ENCODE data around the gene FRMD4A.

Gene FRMD4A

GRCh38 chr10:13684806-13685482, 645.8 kb downstream of the FRMD4A start:
- TF ChIP-seq USF1 (IDR thresholded peaks at IDR 0.05): no peak
- no peak for TF ChIP-seq FOXM1 (IDR thresholded peaks at IDR 0.05; ENCODE audit: borderline replicate concordance, low read depth)
- TF ChIP-seq YY1 (IDR thresholded peaks at IDR 0.05; ENCODE audit: low read depth): no peak
- TF ChIP-seq CREB1 (IDR thresholded peaks at IDR 0.05; ENCODE audit: low read depth): no peak
- no peak for TF ChIP-seq ZBTB7A (IDR thresholded peaks at IDR 0.05; ENCODE audit: low read depth)
- no peak for TF ChIP-seq TEAD4 (IDR thresholded peaks at IDR 0.05)
- TF ChIP-seq TAF1 (IDR thresholded peaks at IDR 0.05; ENCODE audit: low read depth): no peak
- no peak for TF ChIP-seq EP300 (IDR thresholded peaks at IDR 0.05; ENCODE audit: borderline replicate concordance)
- TF ChIP-seq MAX (IDR thresholded peaks at IDR 0.05): no peak
- TF ChIP-seq RAD21 (IDR thresholded peaks at IDR 0.05; ENCODE audit: low read depth): no peak
- TF ChIP-seq REST (IDR thresholded peaks at IDR 0.05; ENCODE audit: low read depth): no peak
- no peak for TF ChIP-seq EGR1 (IDR thresholded peaks at IDR 0.05)
- TF ChIP-seq CEBPB (IDR thresholded peaks at IDR 0.05): no peak

GRCh38 chr10:13684252-13684791, 646.4 kb downstream of the FRMD4A start:
- TF ChIP-seq CEBPB (IDR thresholded peaks at IDR 0.05): no peak
- TF ChIP-seq TCF12 (IDR thresholded peaks at IDR 0.05; ENCODE audit: low read depth): no peak
- TF ChIP-seq CREB1 (IDR thresholded peaks at IDR 0.05; ENCODE audit: low read depth): no peak
- no peak for TF ChIP-seq EGR1 (IDR thresholded peaks at IDR 0.05)
- no peak for TF ChIP-seq MAX (IDR thresholded peaks at IDR 0.05)
- no peak for TF ChIP-seq RAD21 (IDR thresholded peaks at IDR 0.05; ENCODE audit: low read depth)
- TF ChIP-seq FOXM1 (IDR thresholded peaks at IDR 0.05; ENCODE audit: borderline replicate concordance, low read depth): no peak
- no peak for TF ChIP-seq REST (IDR thresholded peaks at IDR 0.05; ENCODE audit: low read depth)
- TF ChIP-seq YY1 (IDR thresholded peaks at IDR 0.05; ENCODE audit: low read depth): no peak
- TF ChIP-seq USF1 (IDR thresholded peaks at IDR 0.05): no peak
- no peak for TF ChIP-seq TEAD4 (IDR thresholded peaks at IDR 0.05)
- no peak for TF ChIP-seq NFIC (IDR thresholded peaks at IDR 0.05)

- TF ChIP-seq REST (IDR thresholded peaks at IDR 0.05; ENCODE audit: low read depth) (no peak), USF1 (IDR thresholded peaks at IDR 0.05) (no peak), MAX (IDR thresholded peaks at IDR 0.05) (no peak), RAD21 (IDR thresholded peaks at IDR 0.05; ENCODE audit: low read depth) (no peak), CEBPB (IDR thresholded peaks at IDR 0.05) (no peak), TCF12 (IDR thresholded peaks at IDR 0.05; ENCODE audit: low read depth) (no peak), ZBTB7A (IDR thresholded peaks at IDR 0.05; ENCODE audit: low read depth) (no peak), FOXM1 (IDR thresholded peaks at IDR 0.05; ENCODE audit: borderline replicate concordance, low read depth) (no peak), EGR1 (IDR thresholded peaks at IDR 0.05) (no peak), CREB1 (IDR thresholded peaks at IDR 0.05; ENCODE audit: low read depth) (no peak), TEAD4 (IDR thresholded peaks at IDR 0.05) (no peak)
These were observed 647.7 kb downstream of the FRMD4A start for GRCh38 chr10:13683017-13683416.

Data from Ishikawa (cell line).